ENCODE data around the gene ARL15.

Gene ARL15

DNA sequence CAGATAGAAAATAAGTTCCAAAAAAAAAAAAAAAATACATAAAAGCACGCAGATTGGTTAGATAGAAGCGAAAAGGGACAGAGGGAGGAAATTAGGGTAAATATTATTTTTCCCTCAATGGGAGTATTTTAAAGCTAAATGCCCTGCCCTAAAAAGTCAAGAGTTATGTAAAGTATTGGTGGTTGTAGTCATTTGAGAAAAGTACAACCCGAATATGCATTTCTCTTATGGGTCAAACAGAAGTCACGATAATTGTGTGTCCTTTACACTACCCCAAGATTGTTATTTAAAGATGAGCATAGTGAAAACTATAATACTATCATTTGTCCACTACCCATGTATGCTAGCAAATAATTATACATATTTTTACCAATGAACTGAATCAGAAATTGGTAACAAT, 381.2 kb downstream of the ARL15 start:
- DNase-seq: no peak

DNA sequence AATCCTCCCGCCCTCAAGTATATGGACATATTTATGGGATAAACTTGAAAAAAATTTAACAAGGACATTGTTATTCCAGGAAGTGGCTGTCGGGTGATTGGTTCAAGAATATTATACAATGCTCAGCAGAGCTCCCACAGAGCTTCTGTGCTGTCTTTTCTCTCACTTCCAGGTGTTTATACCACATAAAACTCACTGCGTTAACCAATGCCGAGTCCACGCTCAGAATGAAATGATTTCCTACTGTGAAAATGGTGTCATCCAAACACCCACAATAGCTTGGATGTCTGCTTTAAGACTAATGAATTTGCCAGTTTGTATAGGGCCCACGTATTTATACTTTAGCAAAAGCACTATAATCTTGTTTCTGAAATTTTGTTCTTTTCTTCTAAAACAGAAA, 381.7 kb downstream of the ARL15 start:
- no peak for DNase-seq

DNA sequence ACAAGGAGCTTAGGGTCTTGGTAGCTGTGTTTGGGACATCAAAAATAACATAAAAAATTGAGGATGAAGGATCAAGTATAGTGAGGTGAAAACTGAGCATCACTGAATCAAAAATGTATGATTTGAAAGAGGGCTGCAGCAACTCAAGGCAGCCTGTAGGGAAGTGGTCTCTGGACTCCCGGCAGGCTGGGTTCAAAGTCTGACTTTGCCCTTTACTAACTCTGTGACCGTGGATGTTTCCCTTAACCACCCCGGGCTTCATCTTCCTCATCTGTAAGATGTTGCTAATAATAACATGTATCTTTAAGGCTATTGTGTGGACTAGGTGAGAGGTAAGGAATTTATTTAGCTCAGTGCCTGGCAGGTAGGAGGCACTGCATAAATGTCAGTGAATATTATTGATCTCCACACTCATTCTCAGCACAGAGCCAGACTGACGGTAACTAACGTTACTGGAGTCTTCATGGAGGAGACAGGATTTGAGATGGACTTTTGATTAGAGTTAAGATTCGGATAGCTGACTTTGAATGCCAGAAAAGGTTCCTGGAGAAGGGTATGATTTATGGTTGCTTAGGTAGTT, 382.6 kb downstream of the ARL15 start:
- DNase-seq: no peak

DNA sequence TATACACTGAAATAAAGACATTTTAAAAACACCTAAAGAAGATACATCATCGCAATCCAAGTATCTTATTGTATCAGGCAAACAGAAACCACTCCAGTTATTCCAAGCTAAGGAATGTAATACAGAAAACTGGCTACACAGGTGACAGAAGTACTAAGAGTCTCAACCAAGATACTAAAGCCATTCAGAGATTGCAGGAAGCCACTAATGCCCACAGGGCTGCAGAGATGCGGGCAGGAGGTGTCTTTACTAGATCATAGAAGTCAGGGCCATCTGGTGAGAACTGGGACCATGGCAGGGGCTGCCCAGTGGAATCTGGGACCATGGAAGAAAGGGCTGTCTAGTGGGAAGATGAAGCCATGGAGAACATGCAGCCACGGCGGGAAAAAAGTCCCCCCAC, 384.3 kb downstream of the ARL15 start:
- no peak for DNase-seq

DNA sequence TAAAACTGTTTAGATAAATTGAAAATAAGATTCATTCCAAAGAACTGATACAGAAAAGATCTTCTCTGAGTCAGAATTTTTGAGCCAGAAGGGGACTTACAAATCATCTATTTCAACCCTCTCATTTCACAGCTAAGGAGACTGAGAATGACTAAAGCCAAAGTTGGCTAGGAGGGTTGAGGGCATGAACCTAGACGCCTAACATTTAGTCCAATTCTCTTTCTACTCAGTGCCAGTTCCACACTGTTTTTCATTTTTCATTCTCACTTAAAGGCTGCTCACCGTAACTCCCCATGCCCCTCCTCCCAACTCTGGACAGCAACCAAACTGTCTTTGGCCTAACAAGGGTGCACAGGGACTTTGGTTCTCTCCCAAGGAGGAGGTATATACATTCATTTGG, 386.0 kb downstream of the ARL15 start:
- peak; percentile 43 for DNase-seq

DNA sequence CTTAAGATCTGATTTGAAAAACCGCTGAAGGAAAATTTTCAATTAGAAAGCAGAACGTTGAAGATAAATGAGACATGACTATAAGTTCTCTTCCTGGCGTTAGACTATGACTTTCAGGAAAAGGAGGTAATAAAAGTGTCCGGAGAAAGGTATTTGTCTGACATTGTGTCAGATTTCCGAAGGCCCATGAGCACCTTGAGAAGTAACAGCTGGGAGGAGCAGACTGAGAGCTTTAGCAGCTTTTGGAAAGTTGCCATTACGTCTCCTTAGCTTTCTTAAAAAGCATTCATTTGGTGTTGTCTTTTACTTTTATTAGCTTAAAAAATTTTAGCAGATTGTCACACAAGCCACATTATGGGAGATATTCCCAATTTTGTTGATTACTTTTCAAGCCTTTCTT, 386.4 kb downstream of the ARL15 start:
- DNase-seq: peak; percentile 34

DNA sequence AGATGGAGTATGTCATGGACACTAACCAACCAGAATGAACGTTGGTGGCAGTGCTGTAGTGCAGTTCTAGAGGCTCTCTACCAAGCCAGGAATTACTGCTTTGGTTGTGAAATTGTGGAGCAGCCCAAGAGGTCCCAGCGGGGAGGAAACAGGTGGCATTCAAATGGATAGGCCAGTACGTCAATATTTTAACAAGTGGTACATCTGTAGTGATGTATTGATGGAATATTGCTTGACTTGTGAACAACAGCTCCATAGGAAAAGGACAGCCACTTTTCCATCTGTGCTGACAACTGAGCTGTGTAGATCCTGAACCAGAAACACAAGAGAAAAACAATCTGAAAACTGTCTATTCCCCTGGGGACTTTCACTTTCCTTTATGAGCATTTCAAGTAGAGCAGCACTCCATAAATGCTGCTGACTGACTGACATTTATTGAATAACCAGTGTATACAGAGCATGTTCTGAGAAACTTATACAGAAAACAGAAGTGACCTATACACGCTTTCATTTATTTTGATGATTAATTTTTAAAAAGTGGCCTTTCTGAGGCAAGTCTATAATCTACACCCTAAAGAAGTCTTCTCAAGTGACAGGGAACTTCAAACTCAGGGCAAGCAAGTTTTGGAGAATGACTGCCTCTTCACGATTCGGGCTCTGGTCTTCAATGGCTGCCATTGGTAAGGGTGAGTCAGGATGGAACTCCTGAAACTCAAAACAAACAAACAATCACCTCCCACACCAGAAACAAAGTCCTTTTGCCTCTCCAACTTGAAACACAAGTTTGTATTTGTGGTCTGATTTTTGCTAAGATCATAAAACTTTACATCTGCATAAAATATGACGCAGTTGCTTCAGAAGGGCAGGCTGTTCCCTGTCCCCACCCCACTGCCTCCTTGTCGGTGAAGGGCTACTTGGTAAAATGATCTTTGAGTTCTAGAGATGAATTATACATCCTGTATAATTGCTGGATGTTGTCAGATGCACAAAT, 387.6 kb downstream of the ARL15 start:
- no peak for DNase-seq

DNA sequence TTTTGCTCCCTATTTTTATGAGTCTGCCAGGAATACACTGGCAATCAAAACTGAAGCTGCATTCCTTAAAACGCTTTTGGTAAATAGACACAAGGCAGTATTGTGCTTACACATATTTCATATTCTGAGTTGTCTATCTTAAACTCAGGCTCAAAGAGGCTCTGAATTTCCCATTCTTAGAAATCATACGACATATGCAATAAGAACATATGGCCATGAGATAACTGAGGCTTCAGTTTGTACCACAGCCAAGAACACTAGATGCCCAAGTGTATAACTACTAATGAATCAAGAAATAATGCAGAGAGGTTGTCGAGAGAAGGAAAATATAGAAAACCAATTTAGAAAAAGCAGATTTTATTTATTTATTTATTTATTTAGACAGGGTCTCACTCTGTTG, 392.5 kb downstream of the ARL15 start:
- DNase-seq: no peak

DNA sequence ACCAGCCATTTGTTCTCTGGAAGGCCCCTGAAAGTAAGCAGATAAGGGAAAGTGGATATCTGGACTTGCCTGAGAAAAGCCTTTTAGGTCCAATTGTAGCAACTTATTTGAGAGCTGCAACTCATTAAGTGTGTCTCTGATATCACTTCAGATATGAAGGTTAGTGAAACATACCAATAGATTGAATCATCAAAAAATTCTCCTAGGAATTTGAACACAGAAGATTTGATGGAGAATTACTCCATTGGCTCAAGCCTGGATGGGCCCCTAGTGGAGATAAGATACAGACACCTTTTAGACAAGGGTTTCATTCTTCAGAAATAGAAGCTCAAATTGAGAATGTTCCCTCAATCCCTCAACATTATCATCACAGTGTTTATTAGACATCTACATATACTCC, 393.3 kb downstream of the ARL15 start:
- peak; percentile 72 for DNase-seq

DNA sequence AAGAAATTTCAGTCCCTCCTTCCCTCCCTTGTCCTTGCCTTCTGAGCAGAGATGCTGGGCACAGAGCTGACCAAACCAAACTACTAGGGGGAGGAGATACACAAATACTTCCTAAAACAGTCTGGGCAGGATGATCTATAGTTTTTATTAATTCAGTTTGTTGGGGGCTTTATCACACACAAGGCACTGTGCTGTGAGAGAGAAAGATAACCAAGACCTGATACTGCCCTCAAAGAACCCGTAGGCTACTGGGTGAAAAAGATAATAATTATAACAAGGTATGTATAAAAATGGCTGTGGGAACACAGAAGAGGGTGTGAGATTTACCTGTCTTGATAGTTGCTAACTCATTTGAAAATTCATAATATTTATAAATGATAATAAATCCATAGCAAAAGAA, 395.3 kb downstream of the ARL15 start:
- no peak for DNase-seq

DNA sequence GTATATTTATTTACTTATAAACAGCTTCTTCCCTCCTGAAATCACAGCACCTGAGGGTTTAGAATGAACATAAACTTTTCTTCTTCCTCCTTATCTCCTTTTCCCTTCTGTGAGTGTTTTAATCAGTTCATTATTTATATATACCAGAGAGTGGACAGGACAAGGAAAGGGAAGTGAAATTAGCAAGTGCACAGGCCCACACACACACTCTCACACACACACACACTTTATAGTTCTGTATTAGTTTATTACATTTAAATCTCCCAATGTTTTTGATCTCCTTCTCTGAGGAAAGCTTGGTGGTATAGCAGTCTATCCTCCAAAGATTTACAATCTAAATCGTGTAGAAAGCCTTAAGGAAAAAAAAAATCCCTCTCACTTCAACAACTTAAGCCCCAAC, 396.4 kb downstream of the ARL15 start:
- DNase-seq: no peak

DNA sequence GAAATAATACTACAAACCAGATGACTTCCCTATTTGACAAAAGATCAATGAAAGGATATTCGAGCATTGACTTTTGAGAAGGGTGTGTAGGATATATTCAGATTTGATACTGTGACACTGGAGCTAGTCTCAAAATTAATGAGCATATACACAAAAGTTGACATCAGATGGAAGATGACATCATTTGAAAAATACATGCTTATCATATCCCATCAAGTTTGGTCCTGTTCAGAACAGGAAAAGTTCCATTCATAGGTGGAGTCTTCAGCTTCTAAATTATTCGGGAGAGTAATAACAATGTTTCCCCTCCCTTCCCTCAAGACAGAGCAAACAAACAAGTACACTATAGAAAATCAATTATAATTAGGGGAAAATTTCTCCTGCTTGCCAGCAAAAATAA, 401.6 kb downstream of the ARL15 start:
- no peak for DNase-seq

DNA sequence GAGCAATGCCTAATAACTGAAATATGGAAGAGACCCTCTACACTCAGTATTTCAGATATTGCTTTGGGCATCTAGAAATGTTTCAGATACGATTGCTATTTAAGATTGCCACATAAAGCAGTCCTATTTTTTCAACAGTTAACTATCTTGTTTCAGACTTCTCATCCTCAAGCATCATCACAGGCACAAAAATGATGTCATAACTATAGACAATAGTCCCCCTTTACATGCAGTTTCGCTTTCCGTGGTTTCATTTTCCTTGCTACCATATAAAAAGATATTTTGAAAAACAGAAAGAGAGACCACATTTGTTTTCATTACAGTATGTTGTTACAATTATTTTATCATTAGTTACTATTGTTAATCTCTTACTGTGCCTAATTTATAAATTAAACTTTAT, 402.5 kb downstream of the ARL15 start:
- no peak for DNase-seq

DNA sequence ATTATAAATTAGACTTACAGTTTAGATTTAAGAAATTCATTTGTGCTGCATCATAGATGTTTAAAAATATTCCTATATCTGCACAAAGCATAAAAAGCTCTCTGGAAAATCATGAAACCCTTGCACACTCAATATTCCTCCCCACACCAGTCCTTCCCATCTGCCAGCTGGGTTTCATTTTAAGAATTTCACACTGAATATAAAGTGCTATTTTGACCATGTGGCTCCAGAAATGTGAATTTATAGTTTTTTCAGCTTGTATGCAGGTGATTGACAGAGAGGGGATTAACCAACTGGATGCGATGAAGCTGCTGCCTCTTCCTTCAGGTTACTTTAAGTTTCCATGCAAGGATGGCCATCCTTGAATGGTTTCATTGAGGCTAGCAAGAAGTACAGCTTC, 403.6 kb downstream of the ARL15 start:
- DNase-seq: no peak

DNA sequence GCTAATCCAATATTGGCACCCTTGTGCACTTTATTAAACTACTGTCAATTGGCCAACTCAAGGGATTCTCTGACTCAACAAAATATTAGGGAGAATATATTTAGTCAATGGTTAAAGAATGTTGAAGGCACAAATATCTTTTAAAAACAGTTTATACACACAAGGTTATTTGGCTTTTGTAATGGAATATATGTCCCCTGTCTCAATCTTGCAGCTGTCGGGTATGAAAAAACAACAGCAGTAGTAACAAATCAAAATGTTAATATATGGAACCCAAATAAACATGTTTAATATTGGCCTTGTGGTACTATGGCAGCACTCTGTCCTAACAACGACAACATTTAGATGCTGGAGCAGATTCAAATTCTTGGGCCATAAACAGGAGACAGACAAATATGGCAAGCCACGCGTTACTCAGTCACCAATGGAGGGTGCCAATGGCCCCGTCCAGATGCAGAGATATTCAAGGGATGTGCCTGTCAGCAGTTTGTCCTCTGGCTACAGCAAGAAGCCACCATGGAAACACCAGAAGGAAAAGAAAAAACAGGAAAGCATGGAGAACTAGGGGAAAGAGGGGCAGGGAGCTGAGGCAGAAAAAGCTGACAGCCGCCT, 408.0 kb downstream of the ARL15 start:
- no peak for DNase-seq

DNA sequence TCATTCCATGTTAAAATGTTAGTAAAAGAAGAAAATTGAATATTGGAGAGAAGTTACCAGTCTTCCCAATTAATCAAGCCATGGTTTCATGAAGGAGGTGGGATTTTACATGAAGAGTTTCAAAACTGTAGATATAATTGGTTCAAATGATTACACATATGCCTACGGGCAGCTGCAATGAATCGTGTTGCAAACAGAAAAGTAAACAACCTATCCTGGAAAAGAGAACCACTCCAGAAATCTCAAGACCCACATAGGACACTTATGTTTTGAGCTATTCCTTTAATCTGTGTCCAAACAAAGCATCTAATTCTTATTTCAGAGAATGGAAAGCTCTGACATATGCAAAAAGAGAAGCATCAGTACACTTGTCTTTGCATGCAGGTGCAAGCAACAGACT, 409.7 kb downstream of the ARL15 start:
- DNase-seq: no peak

DNA sequence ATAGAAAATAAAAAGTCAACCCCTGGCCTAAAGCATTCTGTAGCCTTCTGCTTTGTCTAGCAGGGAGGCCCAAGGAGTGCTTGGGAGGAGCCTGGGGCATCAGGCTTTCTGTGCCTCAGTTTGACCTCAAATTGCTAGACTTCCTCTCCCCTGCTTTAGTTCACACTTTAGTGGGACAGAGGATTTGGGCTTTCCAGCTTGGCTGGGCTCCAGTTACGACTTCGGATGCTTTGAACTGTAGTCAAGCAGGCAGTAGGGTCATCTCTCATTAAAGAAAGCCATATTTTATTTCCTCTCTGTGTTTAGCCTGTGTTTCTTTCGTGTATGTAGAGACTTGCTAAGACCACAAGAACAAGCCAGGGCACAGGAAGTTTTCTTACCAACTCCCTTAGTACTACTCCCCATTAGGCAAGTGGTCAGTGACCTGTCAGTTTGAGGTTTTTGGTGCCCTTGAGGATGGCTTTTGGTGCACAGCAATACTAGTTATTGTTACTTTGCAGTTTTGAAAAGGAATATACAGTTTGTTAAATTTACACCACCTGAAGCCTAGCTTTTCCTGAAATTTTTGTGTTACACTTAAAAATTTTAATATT, 415.2 kb downstream of the ARL15 start:
- DNase-seq: no peak

DNA sequence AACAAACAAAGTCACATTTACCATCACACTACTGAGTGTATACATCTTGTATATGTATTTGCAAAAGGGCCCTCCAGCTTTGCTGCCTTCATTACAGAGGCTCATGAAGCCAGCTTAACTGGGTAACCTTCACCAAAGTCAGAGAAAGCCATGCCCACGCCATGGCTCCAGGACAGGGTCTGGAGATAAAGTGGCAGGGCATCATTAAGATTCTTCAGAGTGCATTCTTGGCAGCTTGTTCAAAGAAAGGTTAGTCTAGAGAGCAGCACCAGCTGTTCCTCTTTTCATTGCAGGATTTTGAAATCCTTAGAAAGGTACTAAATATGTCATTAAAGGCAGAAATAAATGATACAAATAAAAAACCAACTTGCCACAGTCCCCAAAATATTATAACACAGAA, 416.7 kb downstream of the ARL15 start:
- no peak for DNase-seq

DNA sequence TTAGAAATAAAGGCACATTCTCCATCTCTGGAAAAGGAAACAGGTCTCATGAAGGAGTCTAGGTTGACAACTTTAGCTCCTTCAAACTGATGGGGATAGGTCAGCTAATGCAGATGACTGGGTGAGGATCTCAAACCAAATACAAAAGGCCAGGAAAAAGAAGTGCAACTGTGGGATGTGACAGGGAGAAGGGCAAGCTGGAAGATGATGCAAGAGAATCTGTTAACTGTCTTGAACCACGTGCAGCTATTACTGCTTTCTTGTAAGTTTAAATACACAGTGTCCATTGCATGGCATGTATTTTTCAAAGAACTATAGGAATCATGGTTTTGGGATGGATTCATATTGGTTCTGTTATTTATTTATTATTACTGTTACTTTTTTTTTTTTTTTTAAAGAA, 418.1 kb downstream of the ARL15 start:
- no peak for DNase-seq

DNA sequence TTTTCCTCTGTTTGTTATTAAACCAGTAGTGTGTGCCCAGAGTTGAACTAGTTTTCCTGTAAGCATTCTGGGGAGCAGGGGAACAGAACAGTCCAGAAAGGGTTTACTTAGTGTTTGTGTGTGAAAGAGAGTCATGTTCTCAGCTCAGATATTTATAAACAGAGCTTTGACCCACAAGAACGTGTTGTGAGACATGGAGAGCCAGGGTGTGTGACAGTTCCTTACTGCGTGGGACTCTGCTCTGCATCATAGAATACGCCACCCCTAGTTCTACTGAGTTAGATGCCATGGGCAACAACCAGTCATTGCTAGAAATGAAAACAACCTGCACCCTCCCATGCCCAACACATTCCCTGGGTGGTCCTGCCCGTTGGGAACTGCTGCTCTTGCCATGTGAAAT, 419.2 kb downstream of the ARL15 start:
- DNase-seq: no peak

DNA sequence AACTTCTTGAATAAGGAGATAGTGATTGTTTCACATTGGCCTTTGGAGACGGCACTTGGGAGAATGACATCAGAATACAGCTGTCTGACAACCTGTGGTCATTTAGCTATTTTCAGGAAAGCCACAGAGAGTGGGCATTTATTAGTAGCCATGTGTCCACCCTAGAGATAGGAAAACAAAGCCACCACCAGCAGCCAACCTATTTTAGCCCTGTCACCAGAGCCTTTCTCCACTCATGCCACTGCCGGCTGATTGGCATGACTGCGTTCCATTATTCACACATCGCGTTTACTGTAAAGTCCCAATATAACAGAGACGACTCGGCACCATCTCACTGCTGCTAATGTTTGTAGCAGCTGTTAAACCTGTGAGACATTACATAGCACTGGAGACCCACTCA, 419.9 kb downstream of the ARL15 start:
- DNase-seq: no peak

DNA sequence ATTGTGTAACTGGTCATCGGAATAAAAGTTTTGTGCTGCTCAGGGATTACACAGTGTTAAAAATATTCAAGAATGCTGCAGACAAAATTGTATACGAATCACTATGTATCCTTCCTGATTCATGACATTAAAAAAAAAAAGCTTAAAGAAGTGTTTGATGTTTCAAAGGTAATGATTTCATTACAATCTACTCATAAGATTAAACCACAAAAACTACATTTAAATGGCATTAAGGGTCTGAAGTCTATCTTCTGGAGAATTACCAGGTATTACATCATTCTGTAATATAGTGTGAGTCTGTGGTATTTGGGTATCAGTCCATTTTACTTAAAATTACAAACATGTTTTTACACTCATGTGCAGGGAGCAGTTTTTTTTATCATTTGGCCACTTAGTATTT, 425.5 kb downstream of the ARL15 start:
- DNase-seq: peak; percentile 61

DNA sequence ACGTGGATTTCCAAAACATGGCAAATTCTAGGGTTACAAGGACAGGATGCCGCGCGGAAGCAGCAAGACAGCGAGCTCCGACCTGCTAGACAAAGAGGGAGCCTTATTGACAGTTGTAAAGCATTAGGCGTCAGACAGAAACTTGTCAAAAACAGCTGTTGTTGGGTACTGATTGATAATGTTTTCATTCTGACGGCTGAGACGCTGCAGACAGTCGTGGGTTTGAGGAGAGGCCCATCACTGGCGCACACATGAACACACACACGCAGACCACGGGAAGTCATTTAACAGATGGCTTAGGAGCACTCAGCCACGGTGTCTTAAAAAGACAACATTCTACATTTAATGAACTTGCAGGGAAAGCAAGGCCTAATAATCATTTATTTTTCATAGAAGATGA, 426.0 kb downstream of the ARL15 start:
- DNase-seq: peak; percentile 21

DNA sequence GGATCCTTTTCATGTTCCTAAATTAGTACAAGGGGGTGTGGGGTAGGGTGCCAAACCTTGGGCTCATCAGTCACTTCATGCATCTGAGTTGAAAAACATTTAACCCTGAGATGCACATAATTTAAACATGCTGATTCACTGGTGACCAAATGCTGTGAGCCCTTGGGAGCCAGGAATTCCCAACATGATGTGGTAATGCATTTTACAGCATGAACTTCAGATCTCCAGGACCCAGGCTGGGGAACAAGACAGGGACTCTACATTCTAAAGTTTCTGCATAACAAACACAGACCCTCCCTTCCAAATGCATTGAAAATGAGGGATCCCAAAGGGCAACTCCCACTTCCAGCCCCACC, 427.7 kb downstream of the ARL15 start:
- DNase-seq: peak; percentile 68

Measured in fibroblast of skin of abdomen (primary cell).